Right hindlimb (tissue), 1 donor: Measurements from ENCODE around the gene MPP3.
"Not testable (repeated sequence)": the region's sequence is repeated elsewhere in the genome, so short reads cannot be mapped to it uniquely, and the experiment has no call there.

ENCODE experiments used
- DNase-seq: peaks from one replicate; pipeline ENCODE4 v3.0.0-alpha.2; 2018

The MPP3 gene

DNA sequence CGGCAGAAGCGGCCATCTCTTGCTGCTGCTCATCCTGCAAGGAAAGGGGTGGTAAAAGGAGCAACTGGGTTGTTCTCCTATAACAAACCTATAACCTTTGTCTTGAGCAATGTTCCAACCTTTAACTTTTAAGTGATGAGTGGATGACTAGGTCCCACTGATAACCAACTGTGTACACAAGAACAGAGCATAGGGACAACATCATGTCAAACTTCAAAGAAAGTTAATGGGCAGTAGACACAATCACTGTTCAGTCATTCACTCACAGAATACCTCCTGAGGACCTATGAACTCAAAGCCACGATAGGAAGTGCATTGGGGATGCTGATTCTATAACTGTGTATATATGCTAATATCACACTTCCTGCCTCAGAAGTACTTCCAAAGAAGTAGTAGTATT, 31.1 kb downstream of the MPP3 start:
- DNase-seq: no peak

DNA sequence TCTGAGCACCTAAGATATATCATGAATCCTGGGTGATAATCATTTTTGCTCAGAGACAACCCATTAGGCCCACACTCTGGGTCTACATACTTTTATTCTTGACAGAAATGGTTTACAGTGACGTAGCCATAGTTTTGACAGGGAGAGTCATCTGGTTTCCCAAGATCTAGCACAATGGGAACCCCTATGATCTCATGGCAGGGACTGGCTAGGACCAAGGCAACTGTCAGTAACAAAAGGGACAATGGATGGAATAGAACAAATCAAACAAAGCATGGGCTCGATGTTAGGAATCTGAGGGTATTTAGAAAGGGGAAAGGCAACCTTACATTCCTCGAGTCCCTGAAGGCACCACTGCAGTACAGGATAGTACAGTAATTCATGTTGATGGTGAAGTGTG, 32.2 kb downstream of the MPP3 start:
- DNase-seq: no peak

DNA sequence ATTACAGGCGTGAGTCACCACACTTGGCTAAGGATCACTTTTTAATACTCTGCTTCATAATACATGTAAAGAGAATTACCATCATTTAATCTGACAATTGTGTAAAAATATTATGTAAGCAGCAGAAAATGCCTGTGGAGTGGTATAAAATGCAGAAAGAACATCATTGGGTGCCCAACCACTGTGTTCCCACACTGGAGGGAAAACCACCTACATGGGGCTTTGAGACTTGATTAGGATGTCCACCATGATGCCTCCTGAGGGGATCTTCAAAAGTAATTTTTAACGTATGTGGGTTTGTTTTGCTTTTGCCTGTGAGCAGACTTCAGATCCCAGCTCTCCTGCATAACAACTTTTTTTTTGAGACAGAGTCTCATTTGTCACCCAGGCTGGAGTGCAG, 33.9 kb downstream of the MPP3 start:
- DNase-seq: no peak

DNA sequence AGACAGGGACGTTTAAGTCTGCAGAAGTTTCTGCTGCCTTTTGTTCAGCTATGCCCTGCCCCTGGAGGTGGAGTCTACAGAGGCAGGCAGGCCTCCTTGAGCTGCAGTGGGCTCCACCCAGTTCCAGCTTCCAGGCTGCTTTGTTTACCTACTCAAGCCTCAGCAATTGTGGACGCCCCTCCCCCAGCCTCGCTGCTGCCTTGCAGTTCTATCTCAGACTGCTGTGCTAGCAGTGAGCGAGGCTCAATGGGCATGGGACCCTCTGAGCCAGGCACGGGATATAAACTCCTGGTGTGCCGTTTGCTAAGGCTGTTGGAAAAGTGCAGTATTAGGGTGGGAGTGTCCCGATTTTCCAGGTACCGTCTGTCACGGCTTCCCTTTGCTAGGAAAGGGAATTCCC, 34.9 kb downstream of the MPP3 start:
- DNase-seq: not testable (repeated sequence)

DNA sequence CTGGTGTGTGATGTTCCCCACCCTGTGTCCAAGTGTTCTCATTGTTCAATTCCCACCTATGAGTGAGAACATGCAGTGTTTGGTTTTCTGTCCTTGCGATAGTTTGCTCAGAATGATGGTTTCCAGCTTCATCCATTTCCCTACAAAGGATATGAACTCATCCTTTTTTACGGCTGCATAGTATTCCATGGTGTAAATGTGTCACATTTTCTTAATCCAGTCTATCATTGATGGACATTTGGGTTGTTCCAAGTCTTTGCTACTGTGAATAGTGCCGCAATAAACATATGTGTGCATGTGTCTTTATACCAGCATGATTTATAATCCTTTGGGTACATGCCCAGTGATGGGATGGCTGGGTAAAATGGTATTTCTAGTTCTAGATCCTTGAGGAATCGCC, 40.3 kb downstream of the MPP3 start:
- not testable (repeated sequence) for DNase-seq

DNA sequence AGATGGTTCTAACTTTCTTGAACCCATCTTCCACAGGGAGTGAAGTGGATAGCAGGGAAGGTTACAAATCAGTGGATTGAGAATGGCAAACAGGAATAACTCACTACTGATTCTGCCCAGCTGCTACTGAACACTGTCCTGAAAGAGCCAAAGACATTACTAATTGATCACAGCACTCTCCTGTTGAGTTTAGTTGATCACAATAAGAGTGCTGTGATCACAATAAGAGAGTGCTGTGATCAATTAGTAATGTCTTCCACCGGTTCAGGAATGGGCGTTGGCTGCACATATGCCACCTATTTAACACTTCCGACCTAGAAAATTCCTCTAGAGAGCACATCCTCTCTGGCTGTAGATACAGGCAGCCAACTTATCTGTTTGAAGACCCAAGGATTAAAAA, 41.4 kb downstream of the MPP3 start:
- DNase-seq: no peak

DNA sequence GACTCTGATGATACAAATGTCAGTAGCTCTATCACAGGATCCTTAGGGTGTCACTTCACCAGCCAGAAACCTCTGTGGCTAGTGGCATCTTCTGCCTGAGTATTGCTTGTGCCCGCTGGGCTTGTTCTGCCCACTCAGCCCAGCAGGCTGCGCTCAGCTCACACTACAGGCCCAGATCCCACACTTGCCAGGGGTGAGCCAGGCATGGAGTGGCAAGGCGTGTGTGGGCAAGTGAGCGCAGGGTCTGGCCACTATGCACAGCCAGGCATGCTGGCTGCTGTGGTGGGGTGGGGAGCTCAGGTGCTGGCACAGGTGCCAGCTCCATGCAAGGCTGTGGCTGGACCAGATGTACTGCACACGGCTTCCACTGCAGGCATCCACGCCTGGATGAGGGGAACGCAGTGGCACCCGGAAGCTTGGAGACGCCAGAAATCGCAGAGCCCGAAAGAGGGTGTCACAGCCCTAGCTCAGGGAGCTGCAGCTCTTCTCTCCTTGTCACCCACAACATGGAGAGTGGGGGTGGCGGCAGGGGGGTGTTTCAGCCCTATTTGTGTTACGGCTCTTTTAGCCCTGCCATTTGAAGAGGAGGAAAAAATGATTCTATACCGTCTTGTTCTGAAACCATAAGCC, 42.5 kb downstream of the MPP3 start:
- no peak for DNase-seq

DNA sequence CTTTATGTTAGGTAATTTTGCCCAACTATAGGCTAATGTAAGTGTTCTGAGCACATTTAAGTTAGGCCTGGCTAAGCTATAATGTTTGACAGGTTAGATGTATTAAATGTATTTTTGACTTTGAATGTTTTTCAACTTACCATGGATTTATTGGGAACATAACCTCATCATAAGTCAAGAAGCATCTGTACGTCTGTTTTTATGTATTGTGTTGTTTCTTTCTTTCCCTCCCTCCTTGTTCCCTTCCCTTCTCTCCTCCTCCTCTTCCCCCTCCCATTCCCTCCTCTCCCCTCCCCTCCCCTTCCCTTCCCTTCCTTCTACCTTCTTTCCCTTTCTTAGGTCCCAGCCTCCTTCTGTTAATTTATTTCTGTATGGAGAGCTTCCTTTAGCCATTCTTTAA, 43.5 kb downstream of the MPP3 start:
- DNase-seq: no peak

DNA sequence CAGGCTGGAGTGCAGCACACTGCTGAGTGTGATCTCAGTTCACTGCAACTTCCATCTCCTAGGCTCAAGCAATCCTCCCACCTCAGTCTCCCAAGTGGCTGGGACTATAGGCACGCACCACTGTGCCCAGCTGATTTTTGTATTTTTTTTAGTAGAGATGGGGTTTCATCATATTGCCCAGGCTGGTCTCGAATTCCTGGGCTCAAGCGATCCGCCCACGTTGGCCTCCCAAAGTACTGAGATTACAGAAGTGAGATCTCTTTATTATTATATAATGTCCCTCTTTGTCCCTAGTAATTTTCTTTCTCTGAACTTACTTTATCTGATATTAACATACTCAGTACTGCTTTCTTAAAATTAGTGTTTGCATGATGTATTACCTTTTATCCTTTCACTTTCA, 44.4 kb downstream of the MPP3 start:
- DNase-seq: no peak

DNA sequence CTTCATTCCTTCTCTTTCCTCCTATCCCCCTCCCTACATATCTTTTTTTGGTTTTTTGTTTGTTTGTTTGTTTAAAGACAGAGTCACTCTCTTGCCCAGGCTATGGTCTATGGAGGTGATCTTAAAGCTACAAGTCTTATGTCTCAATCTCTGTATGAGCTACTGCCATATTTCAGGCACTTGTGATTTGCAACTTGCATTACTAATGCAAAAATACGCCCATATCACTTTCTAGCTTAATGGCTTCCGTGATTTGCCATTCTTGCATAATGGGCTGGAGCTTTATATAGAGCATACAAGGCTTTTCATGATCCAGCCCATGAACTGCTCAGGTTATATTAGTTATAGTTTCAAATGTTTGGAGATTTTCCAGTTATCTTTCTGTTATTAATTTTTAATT, 45.2 kb downstream of the MPP3 start:
- DNase-seq: no peak

DNA sequence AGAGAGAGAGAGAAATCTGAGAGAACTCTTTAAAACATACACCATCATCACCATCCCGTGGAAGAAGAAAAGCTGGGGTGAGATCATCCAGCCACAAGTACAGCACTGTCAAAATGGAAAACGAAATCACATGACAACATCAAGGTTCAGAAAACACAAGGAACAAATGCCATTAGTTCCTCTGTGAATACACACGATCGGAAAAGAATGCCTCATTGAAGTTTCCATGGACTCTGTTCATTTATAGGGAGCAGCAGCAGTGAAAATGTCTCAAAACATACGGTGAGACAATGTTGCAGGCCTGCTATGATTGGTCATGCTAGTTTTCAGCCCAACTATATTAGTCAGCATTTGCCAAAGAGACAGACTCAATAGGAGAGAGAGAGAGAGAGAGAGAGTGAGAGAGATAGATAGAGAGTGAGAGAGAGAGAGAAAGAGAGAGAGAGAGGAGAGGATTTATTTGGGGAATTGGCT, 48.3 kb downstream of the MPP3 start:
- no peak for DNase-seq

DNA sequence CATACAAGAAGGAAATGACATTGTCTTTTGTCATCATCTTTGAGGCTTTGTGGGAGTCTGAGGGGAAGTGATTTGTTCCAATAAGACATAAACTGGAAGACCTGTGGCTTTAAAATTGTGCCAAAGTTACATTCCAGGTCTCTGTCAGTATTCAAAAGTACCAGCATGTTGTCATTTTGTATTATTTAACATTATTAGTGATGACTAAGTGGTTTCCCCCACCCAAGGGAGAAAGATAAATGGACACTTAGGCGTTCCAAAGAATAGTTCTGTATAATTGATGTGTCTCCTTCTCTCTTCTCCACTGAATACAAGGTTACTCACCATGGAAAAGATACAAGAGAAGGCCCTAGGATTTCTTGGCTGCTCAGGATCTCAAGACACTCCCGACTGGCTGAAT, 48.9 kb downstream of the MPP3 start:
- DNase-seq: no peak

DNA sequence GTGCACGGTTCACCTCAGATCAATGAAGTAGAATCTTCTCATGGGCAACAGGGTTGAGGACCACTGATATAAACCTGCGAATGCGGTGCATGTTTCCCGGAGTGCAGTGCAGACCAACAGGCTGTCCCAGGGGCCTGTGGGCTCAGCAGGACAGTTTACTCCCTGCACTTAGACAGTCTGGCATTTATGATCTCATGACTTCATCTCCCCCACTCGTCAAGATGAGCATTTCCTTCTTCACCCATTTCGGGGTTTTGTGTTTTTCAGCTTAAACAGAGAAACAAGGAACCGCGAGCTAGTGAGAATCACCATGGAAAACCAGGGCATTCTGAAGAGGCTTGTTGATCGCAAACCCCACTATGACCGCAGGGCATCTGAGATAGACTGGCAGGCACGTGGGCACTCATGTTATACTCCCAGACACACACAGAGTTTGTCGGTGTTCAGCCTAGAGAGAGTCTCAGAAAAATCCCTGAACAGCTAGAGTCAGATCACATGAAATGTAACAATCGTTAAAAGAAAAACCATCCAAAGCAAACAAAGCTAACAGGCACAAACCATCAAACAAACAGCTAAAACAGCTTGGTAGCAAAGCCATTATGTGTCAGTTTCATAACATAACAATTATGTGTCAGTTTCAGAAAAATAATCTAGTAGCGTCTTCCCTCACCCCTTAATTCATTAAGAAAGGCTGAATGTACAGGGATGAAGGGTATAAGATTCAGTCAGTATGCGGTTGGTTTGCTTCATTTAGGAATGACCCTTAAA, 49.8 kb downstream of the MPP3 start:
- DNase-seq: no peak

DNA sequence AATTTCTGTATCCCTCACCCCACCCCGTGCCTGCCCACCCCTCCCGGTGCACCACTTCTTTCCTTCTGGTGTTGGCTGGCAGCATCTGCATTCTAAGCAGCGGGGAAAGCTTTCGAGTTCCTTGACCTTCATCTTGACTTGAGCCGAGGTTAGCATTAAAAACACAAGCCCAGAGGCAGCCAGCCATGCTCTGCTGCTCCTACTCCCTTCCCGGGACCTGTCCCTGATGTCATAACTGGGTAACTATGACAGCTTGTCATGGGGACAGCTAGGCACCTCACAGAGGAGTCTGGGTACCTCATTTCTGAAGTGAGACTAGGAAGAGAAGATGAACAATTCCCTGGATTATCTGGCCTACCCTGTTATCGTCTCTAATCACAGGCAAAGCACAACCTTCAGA, 52.8 kb downstream of the MPP3 start, which contains the start of gene CFAP97D1:
TSS of gene CFAP97D1 (plus strand) at position 301 of the 400 bp plus-strand sequence. CDS start at position 329, 28 bp downstream.
- DNase-seq: no peak

DNA sequence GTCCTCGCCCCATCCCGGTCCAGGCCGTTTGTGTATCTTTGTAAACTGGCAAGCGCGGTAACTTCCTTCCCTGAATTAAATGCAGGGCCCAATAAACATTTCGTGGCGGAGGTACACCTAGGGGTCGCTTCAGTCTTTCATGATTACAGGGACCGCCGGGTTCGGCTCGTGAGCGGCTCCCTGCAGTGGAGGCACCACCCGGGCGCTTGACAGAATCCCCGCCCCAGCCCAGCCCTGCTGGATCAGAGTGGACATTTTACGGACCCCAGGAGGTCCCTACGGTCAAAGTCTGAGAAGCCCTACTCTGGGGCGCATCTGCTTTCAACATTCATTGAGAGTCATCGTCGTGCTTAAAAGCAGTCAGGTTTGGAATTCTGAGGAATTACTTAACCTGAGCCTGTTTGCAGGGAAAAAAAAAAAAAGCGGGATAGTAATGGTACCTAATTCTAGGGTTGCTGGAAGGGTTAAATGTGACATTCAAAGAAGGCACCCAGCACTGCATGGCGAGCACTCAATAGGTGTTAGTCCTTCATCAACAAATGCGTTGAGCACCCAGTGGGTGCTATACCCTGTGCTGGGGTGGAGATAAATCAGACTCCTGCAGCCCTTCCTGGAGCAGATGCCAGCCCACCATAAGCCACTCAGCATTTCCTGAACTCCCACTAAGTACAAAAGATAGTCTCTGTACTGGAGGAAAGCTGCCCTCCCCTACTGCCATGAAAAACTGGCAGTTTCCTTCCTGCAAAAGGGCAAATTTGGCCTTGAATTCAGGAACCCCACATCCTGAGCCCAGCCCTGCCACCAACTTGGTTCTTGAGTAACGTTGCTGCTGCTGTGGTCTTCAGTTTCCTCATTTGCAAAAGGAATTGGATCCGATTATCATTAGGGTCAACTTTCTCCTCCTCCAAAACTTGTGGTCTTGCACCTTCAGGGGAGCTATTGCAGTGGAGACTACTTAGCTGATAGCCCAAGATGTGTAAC, 53.5 kb downstream of the MPP3 start:
- DNase-seq: no peak

DNA sequence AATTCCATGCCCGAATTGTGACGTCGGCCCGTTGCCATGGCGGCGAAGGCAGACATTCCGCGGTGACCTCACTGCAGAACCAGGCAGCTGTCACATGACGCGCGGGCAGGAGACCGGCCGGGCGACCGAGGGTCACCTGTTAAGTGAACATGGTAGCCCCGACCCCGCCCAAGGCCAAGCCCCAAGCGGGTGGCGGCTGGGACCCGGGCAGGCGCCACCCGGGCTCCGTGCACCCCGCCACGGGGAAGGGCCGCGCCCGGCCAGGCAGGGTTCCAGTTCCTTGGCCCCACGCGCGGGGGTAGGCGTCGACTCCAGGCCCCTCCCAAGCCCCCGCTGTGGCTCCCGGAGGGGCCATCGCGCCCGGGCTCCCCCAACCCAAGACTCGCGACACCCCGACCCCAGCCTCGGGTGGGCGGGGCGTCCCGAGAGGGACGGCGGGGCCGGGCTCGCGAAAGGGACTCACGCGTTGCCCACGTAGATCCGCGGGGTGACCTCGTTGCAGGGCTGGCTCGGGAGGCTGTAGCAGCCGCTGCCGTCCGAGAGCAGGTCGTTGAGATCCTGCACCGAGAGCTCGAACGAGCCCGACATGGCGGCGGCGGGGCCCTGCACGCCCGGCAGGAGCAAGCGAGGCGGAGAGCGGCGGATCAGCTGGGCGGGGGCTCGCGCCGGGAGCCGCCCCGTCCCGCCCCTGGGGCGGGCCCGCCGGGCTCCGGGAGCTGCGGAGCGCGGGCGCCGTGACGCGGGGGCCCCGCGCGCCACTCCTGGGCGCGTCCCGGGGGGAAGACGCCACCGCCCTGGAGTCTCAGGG, 54.4 kb downstream of the MPP3 start, which contains the start of gene DUSP3:
TSS of gene DUSP3 (minus strand) at position 641 of the 808 bp plus-strand sequence. CDS start at position 588, 53 bp downstream.
- DNase-seq: peak; percentile 94

DNA sequence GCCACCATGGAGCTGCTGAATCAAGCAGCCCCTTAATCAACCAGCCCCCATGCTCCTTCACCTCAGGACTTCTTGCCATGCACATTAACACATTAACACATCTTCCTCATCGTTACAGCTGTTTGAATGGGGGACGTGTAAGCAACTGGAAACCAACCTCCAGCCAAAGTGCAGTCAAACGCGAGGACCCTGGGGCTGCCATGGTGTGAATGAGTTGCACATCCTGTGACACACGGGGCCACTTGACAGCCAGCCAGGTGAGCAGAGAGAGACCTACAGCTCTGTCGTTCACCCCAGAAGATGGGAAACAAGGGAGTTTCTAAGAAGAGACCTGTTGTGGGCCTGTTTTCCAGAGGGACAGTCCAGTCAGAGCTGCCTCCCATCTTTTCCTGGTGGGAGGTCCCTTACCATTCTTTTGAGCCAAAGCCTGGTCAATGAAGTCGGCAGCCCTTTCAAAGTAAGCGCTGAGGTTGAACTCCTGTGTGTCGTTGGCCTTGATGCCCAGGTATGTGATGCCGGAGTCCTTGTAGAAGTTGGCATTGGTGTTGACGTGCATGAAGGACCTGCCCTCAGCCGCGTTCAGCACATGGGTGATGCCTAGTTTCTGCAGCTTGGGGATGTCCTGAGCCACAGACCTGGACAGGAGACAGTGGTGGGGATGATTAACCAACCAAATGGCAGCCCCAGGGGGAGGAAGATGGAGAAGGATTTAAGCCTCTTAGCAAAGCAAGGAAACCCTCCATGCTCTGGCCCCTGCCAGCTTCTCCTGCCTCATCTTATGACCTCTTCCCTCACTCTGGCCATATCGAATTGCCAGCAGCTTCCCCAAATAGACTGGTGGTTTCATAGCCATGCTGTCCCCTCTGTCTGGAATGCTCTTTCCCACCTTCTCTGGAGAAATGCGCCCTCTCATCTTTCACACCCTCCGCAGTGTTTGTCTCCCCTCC, 58.4 kb downstream of the MPP3 start:
- DNase-seq: no peak

DNA sequence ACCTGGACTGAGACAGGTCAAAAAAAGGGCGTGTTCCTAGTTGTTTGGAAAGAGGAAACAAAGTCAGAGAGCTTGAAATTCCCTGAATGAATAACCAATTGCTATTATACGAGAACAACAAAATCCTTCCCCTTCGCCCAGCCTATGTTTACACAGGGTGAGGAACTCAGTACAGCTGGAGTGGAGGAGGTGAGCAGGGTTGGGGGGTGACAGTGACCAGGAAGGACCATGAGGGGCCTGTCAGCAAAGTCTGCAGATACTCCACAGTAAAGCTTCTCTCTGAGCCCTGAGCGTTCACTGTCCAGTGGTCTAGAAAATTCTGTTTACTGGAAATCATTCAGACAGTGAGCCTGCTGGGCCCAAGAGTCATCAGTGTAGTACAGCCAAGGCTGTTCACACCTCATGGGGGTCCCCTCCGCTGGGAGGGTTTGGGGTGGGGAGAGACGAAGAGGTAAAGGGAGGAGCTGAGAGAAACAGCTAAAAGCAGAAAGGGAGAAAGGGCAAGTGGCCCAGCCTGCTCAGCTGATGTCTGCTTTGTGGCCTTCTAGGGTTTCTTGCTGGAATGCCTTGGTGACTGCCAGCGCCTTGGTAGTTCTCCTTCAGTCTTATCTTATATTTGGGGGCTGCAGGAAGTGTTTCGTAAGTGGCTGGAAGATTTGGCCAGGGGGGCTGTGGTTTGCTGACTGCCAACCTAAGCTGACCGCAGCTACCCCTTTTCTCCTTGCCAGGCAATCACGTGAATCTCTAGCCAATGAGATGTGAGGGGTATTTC, 59.9 kb downstream of the MPP3 start:
- DNase-seq: no peak

DNA sequence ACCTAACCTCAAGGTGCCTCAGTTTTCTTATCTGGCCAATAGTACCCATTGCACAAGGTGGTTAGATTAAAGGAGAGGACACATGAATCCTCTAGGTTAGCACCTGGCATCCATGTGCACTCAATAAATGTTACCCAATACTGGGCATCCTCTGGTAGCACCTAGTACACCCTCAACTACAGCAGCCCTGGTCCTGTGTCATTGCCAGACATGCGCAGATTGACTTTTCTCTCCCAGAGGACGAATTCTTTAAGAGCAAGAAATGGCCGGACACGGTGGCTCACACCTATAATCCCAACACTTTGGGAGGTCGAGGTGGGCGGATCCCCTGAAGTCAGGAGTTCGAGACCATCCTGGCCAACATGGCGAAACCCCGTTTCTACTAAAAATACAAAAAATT, 61.5 kb downstream of the MPP3 start:
- no peak for DNase-seq

DNA sequence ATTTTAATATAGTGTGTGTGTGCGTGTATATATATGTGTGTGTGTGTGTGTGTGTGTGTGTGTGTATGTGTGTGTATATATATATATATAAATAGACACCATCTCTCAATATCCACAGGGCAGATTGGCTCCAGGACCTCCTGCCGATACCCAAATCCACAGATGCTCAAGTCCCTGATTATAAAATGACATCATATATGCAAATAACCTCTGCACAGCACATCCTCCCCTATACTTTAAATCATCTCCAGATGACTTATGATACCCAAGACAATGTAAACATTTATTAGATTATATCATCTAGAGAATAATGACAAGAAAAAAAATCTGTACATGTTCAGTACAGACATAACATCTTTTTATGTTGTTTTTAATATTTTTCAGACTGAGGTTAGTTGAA, 62.0 kb downstream of the MPP3 start:
- DNase-seq: no peak
